Measurements from ENCODE around the gene RASGEF1C.

RASGEF1C gene

GRCh38 chr5:180143656-180144364 lies 65.2 kb downstream of the RASGEF1C start:
- TF ChIP-seq, protein P1, sequence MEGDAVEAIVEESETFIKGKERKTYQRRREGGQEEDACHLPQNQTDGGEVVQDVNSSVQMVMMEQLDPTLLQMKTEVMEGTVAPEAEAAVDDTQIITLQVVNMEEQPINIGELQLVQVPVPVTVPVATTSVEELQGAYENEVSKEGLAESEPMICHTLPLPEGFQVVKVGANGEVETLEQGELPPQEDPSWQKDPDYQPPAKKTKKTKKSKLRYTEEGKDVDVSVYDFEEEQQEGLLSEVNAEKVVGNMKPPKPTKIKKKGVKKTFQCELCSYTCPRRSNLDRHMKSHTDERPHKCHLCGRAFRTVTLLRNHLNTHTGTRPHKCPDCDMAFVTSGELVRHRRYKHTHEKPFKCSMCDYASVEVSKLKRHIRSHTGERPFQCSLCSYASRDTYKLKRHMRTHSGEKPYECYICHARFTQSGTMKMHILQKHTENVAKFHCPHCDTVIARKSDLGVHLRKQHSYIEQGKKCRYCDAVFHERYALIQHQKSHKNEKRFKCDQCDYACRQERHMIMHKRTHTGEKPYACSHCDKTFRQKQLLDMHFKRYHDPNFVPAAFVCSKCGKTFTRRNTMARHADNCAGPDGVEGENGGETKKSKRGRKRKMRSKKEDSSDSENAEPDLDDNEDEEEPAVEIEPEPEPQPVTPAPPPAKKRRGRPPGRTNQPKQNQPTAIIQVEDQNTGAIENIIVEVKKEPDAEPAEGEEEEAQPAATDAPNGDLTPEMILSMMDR (IDR thresholded peaks at IDR 0.05; ENCODE audit: low read depth, low read length), result no peak
- H3K4me3 ChIP-seq (ENCODE audit: low read depth, low read length), result no peak overlapping the region

DNA sequence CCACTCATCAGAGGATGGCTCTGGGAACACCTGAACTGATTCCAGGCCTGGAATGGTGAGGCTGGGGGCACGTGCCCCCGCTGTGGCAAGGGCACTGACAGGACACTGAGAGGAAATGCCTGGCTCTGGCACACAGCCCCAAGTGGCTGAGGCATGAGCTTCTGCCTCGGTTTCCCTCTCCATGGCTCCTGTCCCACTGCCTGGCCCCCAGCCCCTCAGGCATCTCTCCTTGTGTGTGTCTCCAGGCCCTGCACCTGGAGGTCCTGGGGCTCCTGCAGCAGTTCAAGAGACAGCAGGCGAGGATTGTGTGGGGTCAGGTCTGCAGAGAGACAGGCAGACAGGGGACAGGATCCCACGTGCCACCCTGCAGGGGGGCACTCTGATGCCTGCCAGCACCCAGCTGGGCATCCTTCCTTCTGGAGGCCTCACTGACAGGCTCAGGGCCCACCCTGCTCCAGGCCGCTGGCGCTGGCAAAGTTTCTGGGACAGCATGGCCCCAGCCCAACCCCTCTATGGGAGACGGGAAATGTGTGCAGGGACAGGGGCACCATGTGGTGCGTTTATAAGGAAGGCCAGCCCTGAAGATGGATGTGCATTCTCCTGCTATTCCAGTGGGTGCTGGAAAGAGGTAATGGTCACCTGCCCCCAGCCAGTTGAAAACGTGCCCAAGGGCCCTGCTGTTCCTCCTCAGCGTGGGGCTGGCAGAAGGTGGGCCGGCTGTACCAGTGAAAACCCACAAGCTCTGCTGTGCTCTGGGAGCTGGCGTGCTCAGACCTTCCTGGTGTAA lies 66.0 kb downstream of the RASGEF1C start:
- H3K4me3 ChIP-seq (ENCODE audit: low read depth, low read length), result no peak overlapping the region
- TF ChIP-seq, protein P1 (IDR thresholded peaks at IDR 0.05; ENCODE audit: low read depth, low read length), result no peak

DNA sequence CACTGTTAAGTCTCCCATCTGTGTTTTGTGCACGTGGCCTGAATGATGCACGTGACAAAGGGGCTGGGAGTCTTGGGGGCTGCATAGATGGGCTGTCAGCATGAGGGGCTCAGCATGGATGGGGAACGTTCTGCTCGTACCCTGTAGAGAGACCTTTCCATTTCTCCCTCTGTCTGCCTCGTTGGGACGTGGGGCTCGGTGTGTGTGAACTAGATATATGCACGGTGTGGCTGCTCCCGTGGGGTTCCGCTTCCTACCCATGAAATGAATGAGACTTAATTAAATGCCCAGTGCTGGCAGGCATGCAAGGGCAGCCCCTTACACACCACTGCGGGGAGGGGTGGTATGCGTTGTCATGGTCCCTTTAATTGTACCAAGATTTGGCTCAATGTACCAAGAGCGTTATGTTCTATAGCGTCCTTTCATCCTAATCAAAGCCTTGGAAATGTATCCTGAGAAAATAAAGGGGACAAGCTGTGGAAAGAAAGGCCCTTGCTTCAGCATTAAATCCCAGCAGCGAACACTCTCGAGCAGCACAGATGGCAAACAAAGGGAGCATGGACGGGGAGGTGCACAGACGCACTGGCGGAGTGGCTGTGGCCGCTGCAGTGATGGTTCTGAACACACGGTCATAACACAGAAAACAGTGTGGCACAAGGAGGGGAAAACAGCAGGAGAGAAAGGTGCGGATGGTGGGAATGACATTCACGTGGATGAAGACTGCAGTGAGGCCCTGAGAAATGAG lies 66.8 kb downstream of the RASGEF1C start:
- no peak overlapping the region for H3K4me3 ChIP-seq (ENCODE audit: low read depth, low read length)
- TF ChIP-seq, protein P1 (IDR thresholded peaks at IDR 0.05; ENCODE audit: low read depth, low read length), result no peak

- no peak overlapping the region for H3K4me3 ChIP-seq (ENCODE audit: low read depth, low read length)
- TF ChIP-seq, protein P1 (IDR thresholded peaks at IDR 0.05; ENCODE audit: low read depth, low read length), result no peak
These were observed 67.8 kb downstream of the RASGEF1C start for GRCh38 chr5:180141068-180141660.

GRCh38 chr5:180140571-180140970 lies 68.4 kb downstream of the RASGEF1C start:
- no peak overlapping the region for H3K4me3 ChIP-seq (ENCODE audit: low read depth, low read length)
- TF ChIP-seq, protein P1 (IDR thresholded peaks at IDR 0.05; ENCODE audit: low read depth, low read length), result no peak

- TF ChIP-seq, protein P1 (IDR thresholded peaks at IDR 0.05; ENCODE audit: low read depth, low read length), result no peak
- no peak overlapping the region for H3K4me3 ChIP-seq (ENCODE audit: low read depth, low read length)
These were observed 68.9 kb downstream of the RASGEF1C start for GRCh38 chr5:180140079-180140554.
